CD4-positive, alpha-beta T cell treated with Interleukin-15 for 1 hour (primary cell): ENCODE measurements around the gene LAG3.
"Not testable (repeated sequence)": the region's sequence is repeated elsewhere in the genome, so short reads cannot be mapped to it uniquely, and the experiment has no call there.

Source experiments
- DNase-seq: peaks from one replicate; pipeline ENCODE4 v3.0.0-alpha.2; 2020

The LAG3 gene

DNA sequence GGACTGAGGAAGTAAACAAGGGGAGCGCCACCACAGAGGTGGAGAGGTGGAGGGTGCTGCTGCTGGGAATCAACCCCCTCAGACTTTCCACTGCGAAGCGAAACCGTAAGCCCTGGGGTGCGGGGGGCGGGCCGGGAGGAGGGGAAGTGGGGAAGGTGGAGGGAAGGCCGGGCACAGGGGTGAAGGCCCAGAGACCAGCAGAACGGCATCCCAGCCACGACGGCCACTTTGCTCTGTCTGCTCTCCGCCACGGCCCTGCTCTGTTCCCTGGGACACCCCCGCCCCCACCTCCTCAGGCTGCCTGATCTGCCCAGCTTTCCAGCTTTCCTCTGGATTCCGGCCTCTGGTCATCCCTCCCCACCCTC is at the start of gene LAG3:
TSS of gene LAG3 (plus strand) at position 190 of the 365 bp plus-strand sequence. CDS start 333 bp downstream, outside the sequence.
- DNase-seq, result peak; percentile 37

DNA sequence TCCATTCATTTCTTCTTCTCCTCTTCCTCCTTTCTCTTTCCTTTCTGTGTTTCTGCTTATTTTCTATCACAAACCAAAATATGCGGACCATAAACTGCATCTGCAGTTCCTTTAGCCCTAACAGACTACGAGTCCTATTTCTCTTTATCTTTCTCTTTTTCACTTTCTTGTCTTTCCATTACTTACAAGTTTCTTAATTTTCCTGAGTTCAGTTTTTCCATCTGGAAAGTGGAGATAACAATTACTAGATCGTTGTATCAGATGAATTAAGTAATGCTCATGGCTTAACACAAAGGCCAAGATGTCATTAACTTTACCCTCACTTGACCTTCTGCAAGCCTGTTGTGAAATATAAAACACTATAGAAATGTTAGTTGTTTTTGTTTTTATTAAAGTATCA is 49.5 kb upstream of the LAG3 start:
- no peak for DNase-seq

DNA sequence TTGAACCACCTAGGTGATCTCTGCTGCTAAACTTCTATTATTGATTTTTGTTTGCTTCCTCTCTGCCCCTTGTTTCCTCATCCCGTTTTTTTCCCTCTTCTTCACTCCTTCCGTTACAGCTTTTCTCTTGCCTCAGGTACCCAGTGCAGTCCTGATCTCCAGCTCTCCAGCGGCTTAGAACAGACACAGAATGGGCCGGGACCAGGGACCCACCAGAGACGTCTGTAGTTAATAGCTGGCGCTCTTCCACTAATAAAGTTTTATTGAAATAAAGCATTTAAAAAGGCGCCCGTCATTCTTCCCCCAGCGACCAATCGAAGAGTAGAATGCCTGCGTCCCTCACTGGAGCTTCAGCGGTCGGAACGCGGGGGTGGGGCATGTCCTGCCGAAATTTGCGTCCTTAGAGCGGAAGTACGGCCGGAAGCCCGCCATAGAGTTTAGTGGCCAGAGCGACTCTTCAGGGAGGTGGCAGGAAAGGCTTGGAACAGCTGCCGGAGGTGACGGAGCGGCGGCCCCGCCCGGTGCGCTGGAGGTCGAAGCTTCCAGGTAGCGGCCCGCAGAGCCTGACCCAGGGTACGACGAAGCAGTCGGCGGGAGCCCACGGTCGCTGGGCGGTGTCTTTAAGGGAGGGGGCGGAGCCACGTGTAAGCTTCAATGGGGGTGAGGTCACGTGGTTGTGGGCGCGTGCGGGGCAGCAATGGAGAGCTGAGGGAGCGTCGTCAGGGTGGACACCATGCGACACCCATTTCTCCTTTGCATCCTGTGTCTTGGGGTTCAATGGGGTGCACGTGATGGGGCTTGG is 48.5 kb upstream of the LAG3 start, which contains the start of gene COPS7A:
TSS of gene COPS7A (plus strand) at position 440 of the 802 bp plus-strand sequence. CDS start 611 bp downstream, outside the sequence.
- DNase-seq, result peak; percentile 99

- no peak for DNase-seq
Measured at GRCh38 chr12:6724409-6724797, 47.9 kb upstream of the LAG3 start.

DNA sequence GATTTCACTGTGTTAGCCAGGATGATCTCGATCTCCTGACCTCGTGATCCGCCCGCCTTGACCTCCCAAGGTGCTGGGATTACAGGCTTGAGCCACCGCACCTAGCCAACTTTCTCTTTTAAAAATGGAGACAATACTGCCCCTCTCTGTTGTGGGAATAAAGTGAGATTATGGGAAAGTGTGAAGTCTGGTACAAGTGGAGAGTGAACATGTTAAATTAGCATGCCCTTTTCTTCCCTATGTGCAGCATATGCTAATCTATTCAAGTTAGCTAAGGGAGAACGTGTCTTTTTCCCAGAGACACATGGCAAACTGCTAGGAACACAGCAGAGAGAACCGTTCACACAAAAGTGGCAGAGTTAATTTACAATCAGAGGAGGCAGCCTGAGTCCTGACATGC is 47.0 kb upstream of the LAG3 start:
- no peak for DNase-seq

- DNase-seq, result no peak
Measured at GRCh38 chr12:6729186-6729585, 43.1 kb upstream of the LAG3 start.

DNA sequence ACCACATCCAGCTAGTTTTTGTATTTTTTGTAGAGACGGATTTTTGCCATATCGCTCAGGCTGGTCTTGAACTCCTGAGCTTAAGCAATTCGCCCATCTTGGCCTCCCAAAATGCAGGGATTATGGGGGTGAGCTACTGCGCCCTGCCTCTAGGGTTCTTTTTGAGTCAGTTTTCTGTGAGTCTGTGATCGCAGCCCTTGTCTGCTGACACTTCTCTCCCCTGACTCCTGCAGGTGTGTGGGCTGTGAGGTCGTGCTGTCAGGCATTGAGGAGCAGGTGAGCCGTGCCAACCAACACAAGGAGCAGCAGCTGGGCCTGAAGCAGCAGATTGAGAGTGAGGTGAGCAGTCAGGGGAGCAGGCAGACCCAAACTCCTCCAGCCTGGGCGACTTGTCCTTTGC is 42.2 kb upstream of the LAG3 start:
- DNase-seq, result no peak

DNA sequence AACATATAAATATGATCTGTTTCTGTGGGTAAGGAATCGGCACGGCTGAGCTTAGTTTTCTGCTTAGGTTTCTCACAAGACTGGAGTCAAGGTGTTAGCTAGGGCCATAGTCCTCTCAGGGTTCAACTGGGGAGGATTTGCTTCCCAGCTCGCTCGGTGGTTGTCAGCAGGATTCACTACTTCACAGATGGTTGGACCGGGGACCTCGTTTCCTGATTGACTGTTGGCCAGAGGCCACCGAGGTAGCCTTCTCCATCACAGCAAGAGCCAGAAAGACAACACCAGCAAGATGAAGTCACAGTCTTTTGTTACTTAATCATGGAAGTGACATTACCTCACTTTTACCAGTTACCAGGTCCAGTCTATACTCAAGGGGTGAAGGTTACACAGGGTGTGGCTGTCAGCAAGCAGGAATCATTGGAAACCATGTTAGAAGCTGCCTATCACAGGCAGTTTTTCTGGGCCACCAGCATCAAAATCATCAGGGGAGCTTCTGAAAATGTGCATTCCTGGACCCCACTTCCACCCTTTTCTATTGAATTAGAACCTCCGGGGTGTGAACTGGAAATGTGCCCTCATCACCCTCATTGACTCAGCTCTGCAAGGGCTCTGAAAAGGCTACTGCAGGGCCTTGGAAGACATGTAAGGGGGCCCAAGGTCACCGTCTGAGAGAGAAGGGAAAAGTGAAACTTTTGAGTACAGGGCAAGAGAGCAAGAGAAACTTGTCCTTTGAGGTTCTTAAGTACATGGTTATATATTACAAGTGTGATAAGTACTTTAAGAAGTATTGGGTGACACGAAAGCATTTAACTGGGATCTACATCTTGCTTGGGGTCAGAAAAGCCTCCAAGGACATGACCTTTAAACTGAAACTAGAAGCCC is 37.6 kb upstream of the LAG3 start:
- no peak for DNase-seq

DNA sequence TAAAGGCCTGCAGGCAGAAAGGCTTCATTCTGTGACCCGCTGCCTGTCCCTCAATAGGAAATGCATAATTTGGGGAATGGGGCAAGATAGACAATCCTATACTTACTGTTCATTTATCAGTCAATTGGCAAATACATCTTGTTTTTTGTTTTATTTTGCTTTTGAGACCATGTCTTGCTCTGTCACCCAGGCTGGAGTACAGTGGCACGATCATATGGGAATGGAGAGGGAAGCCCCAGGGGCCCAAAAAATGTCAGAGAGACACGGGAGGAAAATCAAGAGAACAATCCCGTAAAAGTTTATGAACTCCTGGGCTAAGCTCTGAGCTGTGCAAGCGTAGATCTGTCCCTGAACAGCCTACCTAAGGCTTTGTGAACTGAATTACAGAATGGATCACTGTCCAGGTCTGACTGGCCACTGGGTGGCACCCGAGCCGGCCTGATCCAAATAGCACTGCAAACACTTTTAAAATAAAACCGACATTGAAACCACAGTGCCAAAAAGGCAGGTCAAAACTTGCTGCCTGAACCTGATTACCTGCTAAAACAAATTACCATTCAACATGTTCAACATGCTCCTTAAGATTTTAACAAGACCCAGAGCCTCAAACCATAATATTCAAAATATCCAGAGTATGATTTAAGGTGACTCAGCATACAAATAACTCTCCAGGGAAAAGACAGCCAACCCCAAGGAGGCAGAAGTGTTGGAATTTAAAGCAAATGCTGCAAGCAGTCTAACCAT is 36.7 kb upstream of the LAG3 start:
- DNase-seq, result peak; percentile 50

GRCh38 chr12:6736754-6737153 is 35.6 kb upstream of the LAG3 start:
- DNase-seq, result no peak

- DNase-seq, result not testable (repeated sequence)
Measured at GRCh38 chr12:6742080-6742479, 30.2 kb upstream of the LAG3 start.

DNA sequence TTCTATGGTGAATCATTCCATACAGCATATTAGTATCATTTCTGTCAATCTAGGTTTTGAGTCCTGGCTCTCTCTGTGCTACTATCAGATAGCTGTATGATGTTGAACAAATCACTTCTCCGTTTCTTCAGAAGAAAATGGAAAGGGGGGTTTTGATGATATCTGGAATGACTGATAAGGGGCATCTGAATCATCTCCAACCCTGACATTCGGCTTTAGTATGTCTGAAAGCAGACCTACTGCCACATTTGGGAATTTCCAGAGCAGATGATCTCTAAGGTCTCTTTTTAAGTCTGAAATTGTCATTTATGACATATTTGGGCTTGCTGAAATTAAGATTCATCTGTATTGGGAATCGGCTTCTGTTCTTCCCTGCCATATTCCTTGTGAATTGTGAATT is 29.5 kb upstream of the LAG3 start:
- no peak for DNase-seq

DNA sequence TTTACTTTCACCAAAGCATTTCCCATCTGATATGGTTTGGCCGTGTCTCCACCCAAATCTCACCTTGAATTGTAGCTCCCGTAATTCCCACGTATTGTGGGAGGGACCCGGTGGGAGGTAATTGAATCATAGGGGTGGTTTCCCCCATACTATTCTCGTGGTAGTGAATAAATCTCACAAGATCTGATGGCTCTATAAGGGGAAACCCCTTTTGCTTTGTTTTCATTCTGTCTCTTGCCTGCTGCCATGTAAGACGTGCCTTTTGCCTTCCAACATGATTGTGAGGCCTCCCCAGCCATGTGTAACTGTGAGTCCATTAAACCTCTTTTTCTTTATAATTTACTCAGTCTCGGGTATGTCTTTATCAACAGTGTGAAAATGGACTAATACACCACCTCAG is 29.0 kb upstream of the LAG3 start:
- not testable (repeated sequence) for DNase-seq

DNA sequence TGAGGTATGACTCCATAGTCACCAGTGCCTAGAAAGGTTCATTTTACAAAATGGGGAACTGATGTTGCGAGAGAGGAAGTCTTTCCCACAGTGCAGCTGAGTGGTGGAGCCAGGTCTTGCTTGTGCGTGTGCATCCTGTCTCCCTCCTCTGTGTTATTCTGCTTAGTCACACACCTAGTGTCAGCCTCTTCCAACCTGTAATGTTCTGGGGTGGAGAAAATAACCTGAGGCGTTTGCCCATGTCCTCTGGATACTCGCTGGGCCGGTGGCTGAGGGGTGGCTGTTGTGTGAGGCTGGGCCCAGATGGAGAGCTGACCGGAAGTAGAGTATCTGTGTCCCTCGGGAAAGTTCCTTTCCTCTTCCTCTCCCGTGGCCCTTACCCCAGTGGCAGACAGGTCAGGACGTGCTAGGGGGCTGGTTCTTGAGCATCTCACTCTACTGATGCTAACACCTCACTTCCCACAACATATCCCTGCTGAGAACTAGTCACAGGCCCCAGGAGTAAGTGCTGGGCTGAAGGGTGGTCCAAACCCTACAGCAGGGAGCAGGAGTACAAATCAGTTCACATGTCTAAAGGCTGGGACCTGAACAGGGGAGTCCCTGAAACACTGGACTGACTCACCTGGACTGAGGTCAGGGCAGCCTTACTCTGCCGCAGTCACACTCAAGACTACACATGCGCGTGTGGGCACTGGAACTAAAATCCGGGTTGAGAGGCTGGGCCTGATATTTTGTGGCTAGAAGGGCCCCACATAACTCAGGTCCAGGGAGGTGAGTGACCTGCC is 26.4 kb upstream of the LAG3 start:
- DNase-seq, result peak; percentile 67

DNA sequence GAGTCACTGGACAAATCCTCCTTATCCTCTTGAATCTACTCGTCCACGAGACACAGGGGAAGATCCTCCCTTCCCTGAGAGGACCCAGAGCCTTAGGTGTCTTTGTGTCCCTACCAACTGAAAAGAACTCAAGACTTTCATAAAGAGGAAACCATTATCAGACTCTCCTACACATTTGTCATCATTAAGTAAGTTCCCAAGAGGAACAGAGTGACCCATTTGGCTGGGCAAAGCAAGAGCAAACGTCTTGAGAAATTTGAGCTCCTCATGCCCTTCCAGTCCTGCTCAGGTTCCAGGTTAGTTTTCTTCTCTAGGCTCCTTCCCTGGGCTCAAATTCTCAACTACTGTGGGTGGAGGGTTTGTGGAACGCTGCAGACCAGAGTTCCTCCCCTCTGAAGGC is 25.1 kb upstream of the LAG3 start:
- no peak for DNase-seq

DNA sequence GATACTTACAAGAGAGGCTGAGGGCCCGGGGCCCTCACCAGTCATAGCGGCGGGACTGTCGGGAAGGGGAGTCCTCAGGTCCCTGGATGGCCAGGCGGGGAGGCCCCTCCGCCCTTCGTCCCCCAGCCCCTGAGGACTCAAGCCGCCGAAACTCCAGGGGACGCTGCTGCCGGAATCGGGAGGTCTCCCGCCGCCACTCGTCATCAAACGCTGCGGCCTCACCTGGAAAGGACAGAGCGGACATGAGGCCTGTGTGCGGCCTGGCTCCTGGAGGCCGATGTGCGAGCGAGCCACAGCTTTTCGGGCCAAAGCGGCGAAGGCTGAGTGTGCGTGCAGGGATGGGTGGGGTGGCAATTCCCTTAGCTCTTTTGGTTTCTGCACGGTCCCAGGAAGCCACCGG is 23.6 kb upstream of the LAG3 start:
- DNase-seq, result no peak

- DNase-seq, result no peak
Measured at GRCh38 chr12:6750506-6750905, 21.8 kb upstream of the LAG3 start.

DNA sequence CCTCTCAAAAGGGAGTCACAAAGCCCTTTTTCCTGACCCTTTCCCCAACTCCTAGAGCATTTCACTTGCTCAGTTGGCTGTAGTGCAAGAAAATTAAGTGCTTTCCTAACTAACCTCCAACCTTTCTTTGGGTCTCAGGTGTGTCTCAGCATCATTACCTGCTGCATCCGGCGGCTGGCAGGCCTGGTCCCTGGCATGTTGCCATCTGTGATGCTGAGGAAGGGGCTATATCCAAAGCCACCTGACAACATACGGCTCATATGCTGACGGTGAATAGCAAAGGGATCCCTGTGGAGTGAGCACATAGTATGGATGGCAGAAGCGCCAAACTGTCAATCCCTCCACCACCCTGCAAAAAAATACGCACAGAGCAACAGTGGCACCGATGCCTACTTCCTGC is 20.6 kb upstream of the LAG3 start:
- no peak for DNase-seq

- DNase-seq, result no peak
Measured at GRCh38 chr12:6752167-6752920, 20.0 kb upstream of the LAG3 start.

DNA sequence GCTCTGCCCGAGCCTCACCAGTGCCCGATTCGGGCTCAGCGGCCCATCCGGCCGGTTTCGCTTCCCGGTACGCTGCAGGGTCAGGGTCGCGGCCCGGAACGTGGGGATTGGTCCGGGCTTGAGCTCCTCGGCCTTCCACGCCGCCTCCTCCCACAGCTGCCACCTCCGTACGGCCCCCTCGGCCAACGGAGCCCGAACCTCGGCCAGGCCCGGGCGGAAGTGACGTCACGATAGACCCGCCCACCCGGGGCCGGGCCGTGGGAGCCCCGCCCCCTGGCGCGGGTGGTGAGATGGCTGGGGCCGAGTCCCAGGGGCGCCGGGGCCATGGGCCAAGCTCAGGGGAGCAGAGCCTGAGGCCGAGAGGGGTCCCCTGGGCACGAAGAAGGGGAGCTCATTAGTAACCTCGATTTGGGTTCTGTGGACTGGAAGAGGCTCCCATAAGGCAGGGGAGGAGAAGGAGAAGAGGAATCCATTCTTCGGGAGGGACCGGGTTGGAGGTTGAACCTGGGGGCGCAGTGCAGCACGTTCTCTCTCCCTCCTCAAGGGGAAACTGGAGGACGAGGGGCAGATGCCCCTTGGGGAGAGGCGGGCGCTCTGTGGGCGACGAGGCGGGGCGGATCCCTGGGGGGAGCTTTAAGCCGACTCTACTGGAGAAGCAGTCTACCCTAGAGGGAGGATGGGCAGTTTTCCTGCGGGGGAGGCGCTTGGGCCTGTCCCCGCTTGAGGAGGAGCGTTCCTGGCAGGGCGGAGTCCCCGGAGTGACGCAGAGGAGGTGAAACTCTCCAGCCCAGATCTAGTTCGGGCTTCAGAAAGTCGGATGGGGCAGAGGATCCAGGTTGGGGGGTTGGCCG is 19.2 kb upstream of the LAG3 start, which contains the start of gene MLF2:
TSS of gene MLF2 (minus strand) at position 221 of the 851 bp plus-strand sequence. CDS start 807 bp downstream, outside the sequence.
- peak; percentile 98 for DNase-seq
